Endodermal cell (in vitro differentiated cells): Measurements from ENCODE around the gene AGRN. TPM values are rescaled to one million over a fixed set of nuclear protein-coding genes. Genes with fewer than 3 reads are reported as not detected.
"Not testable (repeated sequence)": the region's sequence is repeated elsewhere in the genome, so short reads cannot be mapped to it uniquely, and the experiment has no call there.

Experiments
- DNase-seq: peaks from one replicate; pipeline ENCODE4 v3.0.0-alpha.2; 2017
- H3K27ac ChIP-seq: 2 replicates; pipeline ENCODE4 v1.5.1; 2013; ENCODE audit warnings: mild to moderate bottlenecking, low read depth, low read length, moderate library complexity
- H3K27me3 ChIP-seq: 2 replicates; pipeline ENCODE4 v1.6.1; 2013; ENCODE audit warnings: mild to moderate bottlenecking, low read length, moderate library complexity; ENCODE audit not compliant: insufficient read depth, control insufficient read depth, poor library complexity, severe bottlenecking
- H3K36me3 ChIP-seq: 2 replicates; pipeline ENCODE4 v1.7.0; 2013; ENCODE audit warnings: mild to moderate bottlenecking, low read length, moderate library complexity; ENCODE audit not compliant: control insufficient read depth, insufficient read depth
- H3K4me1 ChIP-seq: one replicate; pipeline ENCODE4 v1.7.0; 2013; ENCODE audit warnings: low read length; ENCODE audit not compliant: control insufficient read depth, insufficient read depth
- H3K4me3 ChIP-seq: 2 replicates; pipeline ENCODE4 v1.5.1; 2013; ENCODE audit warnings: mild to moderate bottlenecking, low read length, moderate library complexity
- H3K9ac ChIP-seq: 2 replicates; pipeline ENCODE4 v1.6.1; 2013; ENCODE audit warnings: mild to moderate bottlenecking, low read length, moderate library complexity; ENCODE audit not compliant: poor library complexity, severe bottlenecking; ENCODE audit errors: extremely low read depth
- H3K9me3 ChIP-seq: 2 replicates; pipeline ENCODE4 v1.6.1; 2013; ENCODE audit warnings: mild to moderate bottlenecking, low read length, moderate library complexity; ENCODE audit not compliant: control insufficient read depth
- H3K27ac Mint-ChIP-seq: 2 replicates; pipeline ENCODE4 v1.8.0; 2020; ENCODE audit warnings: mixed read lengths
- H3K27me3 Mint-ChIP-seq: 2 replicates; pipeline ENCODE4 v1.8.0; 2021; ENCODE audit warnings: mild to moderate bottlenecking, mixed read lengths; ENCODE audit not compliant: insufficient read depth
- H3K36me3 Mint-ChIP-seq: 2 replicates; pipeline ENCODE4 v1.8.0; 2020; ENCODE audit warnings: low read depth, mixed read lengths
- H3K4me1 Mint-ChIP-seq: 2 replicates; pipeline ENCODE4 v1.8.0; 2020; ENCODE audit warnings: mixed read lengths
- H3K4me3 Mint-ChIP-seq: 2 replicates; pipeline ENCODE4 v1.8.0; 2020; ENCODE audit warnings: mild to moderate bottlenecking, moderate library complexity, mixed read lengths
- H3K9me3 Mint-ChIP-seq: 2 replicates; pipeline ENCODE4 v1.8.0; 2020; ENCODE audit warnings: mild to moderate bottlenecking, mixed read lengths
- CTCF ChIP-seq: fragments of 200-600 bp; sonication (generic); conservative IDR thresholded peaks from 2 replicates; pipeline ENCODE4 v1.5.0; 2021; ENCODE audit warnings: antibody characterized with exemption, mild to moderate bottlenecking
- WGBS, 2 experiments: methylation state at CpG; one replicate each; pipeline versions ENCODE4 v1.1.5 to v1.1.7; 2013; ENCODE audit warnings: missing lambda C conversion rate in 2 of 2, mixed read lengths in 1 of 2; ENCODE audit not compliant: insufficient coverage in 1 of 2, insufficient read length in 1 of 2; 5-methylcytosine and 5-hydroxymethylcytosine counted together
- total RNA-seq, 2 donors: library from RNA; stranded (reverse); fragmentation: NEBNext Ultra II Directional in 1 of 2; extraction: Animal tissue kit (Norgen Biotek cat#: 25700) in 1 of 2; gene quantifications; 2 replicates in 1 of 2; 3 replicates in 1 of 2; pipeline ENCODE4 v1.2.1, GENCODE V29; 2021

Gene AGRN
- total RNA-seq, 2 donors from 2014 or later, result 269 to 288 TPM

- H3K9me3 ChIP-seq, result no peaks in the 10 kb centered on the region
- TF ChIP-seq CTCF, result peak; percentile 97
- H3K27ac Mint-ChIP-seq, result no peak overlapping the region
- no peaks in the 10 kb centered on the region for H3K36me3 ChIP-seq
- H3K9me3 Mint-ChIP-seq, result no peaks in the 10 kb centered on the region
- peak; percentile 92 for DNase-seq
- no peak overlapping the region for H3K27ac ChIP-seq
- H3K4me3 ChIP-seq, result no peak overlapping the region
- peaks cover 62% of the 10 kb centered on the region for H3K27me3 ChIP-seq
- H3K27me3 Mint-ChIP-seq, result peaks cover 60% of the 10 kb centered on the region
- no peak overlapping the region for H3K9ac ChIP-seq
- WGBS, 2 experiments, result 12 to 33% methylated on average over 18 to 47 of the region's 50 CpGs
- no peaks in the 10 kb centered on the region for H3K4me1 Mint-ChIP-seq
- no peak overlapping the region for H3K4me3 Mint-ChIP-seq
- H3K4me1 ChIP-seq, result no peaks in the 10 kb centered on the region
- no peaks in the 10 kb centered on the region for H3K36me3 Mint-ChIP-seq
These were observed 44.3 kb downstream of the AGRN start for GRCh38 chr1:1063945-1064831.

- Histone ChIP-seq H3K4me3 (no peak overlapping the region), H3K4me1 (no peaks in the 10 kb centered on the region), H3K27me3 (peaks cover 64% of the 10 kb centered on the region), H3K27ac (no peak overlapping the region), H3K36me3 (no peaks in the 10 kb centered on the region), H3K9ac (no peak overlapping the region), H3K9me3 (no peaks in the 10 kb centered on the region)
- Mint-ChIP-seq H3K27ac (no peak overlapping the region), H3K4me1 (no peaks in the 10 kb centered on the region), H3K4me3 (no peak overlapping the region), H3K9me3 (no peaks in the 10 kb centered on the region), H3K36me3 (no peaks in the 10 kb centered on the region), H3K27me3 (peaks cover 60% of the 10 kb centered on the region)
- 77 to 80% methylated on average over 11 to 19 of the region's 20 CpGs for WGBS, 2 experiments
- no peak for DNase-seq
- TF ChIP-seq CTCF, result no peak
These were observed 45.5 kb downstream of the AGRN start for GRCh38 chr1:1065265-1065939.

GRCh38 chr1:1065940-1066304 is 46.0 kb downstream of the AGRN start:
- not testable (repeated sequence) for H3K36me3 ChIP-seq, H3K9ac ChIP-seq, H3K36me3 Mint-ChIP-seq, H3K27ac Mint-ChIP-seq, H3K27ac ChIP-seq, H3K4me3 ChIP-seq, H3K4me3 Mint-ChIP-seq, H3K9me3 ChIP-seq, H3K4me1 ChIP-seq, H3K9me3 Mint-ChIP-seq, H3K4me1 Mint-ChIP-seq, DNase-seq
- H3K27me3 ChIP-seq, result peaks cover 64% of the 10 kb centered on the region
- peaks cover 61% of the 10 kb centered on the region for H3K27me3 Mint-ChIP-seq
- WGBS, 2 experiments, result 75 to 81% methylated on average over 8 to 10 of the region's 11 CpGs
